ENCODE measurements around the gene METAP1D.

- TF ChIP-seq CTCF (IDR thresholded peaks at IDR 0.05; ENCODE audit: extremely low read depth in 1 of 2, insufficient read depth in 1 of 2, low read depth in 1 of 2, low read length in 2 of 2) (no peak), POLR2A (IDR thresholded peaks at IDR 0.05; ENCODE audit: low read depth, low read length) (no peak), MYC (IDR thresholded peaks at IDR 0.05; ENCODE audit: low read depth, low read length) (no peak), POLR2AphosphoS5 (IDR thresholded peaks at IDR 0.05; ENCODE audit: insufficient read depth, low read depth, low read length) (no peak), JUN (IDR thresholded peaks at IDR 0.05; ENCODE audit: borderline replicate concordance, insufficient read depth, insufficient read length, low read depth) (no peak), EZH2 (IDR thresholded peaks at IDR 0.05; ENCODE audit: borderline replicate concordance, low read depth, low read length, severe bottlenecking) (no peak), FOS (IDR thresholded peaks at IDR 0.05; ENCODE audit: borderline replicate concordance, insufficient read depth, low read length) (no peak), GATA2 (IDR thresholded peaks at IDR 0.05; ENCODE audit: insufficient read depth, insufficient read length, low read depth, low read length) (no peak)
Observed at GRCh38 chr2:171985076-171985475, 14.7 kb upstream of the METAP1D start.

Data from endothelial cell of umbilical vein (primary cell).